Measurements from ENCODE around the gene MAB21L4. TPM values are rescaled to one million over a fixed set of nuclear protein-coding genes. Genes with fewer than 3 reads are reported as not detected.

Gene MAB21L4
- total RNA-seq, 1 experiment from 2014 or later = 69.9 TPM

DNA sequence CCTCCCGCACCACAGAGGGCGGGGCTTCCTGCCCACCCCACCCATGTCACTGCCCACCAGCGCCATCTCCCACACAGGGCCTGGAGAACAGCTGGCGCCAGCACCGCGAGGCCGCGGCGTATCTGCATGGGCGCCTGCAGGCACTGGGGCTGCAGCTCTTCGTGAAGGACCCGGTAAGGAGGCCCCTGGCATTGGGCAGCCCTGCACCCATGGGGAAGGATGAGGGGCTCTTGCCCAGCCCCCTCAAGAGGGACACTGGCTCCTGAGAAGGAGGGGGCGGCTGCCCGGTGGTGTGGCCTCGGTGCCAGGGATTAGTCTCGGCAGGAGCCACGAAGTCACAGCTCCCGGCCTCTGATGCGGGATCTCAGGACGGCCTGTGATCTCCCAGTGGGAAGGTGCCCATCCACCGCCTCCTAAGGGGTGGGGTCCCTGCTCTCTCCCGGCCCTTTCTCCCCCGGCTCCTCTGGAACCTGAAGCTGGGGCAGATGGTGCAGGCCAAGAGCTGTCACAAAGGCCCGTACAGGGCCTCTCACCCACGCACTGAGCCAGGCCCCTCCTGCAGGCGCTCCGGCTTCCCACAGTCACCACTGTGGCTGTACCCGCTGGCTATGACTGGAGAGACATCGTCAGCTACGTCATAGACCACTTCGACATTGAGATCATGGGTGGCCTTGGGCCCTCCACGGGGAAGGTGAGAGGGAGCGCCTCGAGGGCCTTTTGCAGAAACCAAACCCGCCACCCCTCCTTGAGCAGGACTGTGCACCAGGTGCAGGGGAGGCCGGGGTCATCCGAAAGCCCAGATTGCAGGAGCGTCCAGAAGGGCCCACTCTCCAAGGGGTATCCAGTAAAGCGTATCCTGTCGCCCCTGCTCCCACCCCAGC, 18.3 kb downstream of the MAB21L4 start:
- Mint-ChIP-seq H3K36me3 (ENCODE audit: insufficient read depth, unreplicated experiment) (no peaks in the 10 kb centered on the region), H3K27ac (ENCODE audit: unreplicated experiment) (no peak overlapping the region), H3K4me3 (ENCODE audit: unreplicated experiment) (no peak overlapping the region), H3K4me1 (ENCODE audit: low read depth, unreplicated experiment) (no peaks in the 10 kb centered on the region), H3K9me3 (ENCODE audit: unreplicated experiment) (no peaks in the 10 kb centered on the region), H3K27me3 (ENCODE audit: insufficient read depth, unreplicated experiment) (no peaks in the 10 kb centered on the region)
- DNase-seq = peak in 1 of 2 experiments; percentile 14
- Histone ChIP-seq H3K9me3 (no peaks in the 10 kb centered on the region), H3K36me3 (ENCODE audit: control insufficient read depth, insufficient read depth, low read length) (no peaks in the 10 kb centered on the region), H3K27me3 (replicated peaks; ENCODE audit: control insufficient read depth, insufficient read depth, low read length) (no peaks in the 10 kb centered on the region), H3K4me1 (peaks cover 19% of the 10 kb centered on the region), H3K4me3 (ENCODE audit: low read depth, low read length) (no peak overlapping the region)
- TF ChIP-seq, protein P1, sequence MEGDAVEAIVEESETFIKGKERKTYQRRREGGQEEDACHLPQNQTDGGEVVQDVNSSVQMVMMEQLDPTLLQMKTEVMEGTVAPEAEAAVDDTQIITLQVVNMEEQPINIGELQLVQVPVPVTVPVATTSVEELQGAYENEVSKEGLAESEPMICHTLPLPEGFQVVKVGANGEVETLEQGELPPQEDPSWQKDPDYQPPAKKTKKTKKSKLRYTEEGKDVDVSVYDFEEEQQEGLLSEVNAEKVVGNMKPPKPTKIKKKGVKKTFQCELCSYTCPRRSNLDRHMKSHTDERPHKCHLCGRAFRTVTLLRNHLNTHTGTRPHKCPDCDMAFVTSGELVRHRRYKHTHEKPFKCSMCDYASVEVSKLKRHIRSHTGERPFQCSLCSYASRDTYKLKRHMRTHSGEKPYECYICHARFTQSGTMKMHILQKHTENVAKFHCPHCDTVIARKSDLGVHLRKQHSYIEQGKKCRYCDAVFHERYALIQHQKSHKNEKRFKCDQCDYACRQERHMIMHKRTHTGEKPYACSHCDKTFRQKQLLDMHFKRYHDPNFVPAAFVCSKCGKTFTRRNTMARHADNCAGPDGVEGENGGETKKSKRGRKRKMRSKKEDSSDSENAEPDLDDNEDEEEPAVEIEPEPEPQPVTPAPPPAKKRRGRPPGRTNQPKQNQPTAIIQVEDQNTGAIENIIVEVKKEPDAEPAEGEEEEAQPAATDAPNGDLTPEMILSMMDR (IDR thresholded peaks at IDR 0.05; ENCODE audit: insufficient read depth in 1 of 2, low read depth in 1 of 2, low read length in 1 of 2, severe bottlenecking in 1 of 2, unreplicated experiment in 1 of 2) = no peak
- ChIA-PET POLR2A (no interaction called here), CTCF (interaction anchor here (0.9 kb wide), 1 partner anchor 37 kb away, joined by 3 read pairs; no protein-coding TSS in a partner anchor)
- BruUV-seq (replicated peaks) = no TSS peak
- intact Hi-C loops (cut with micrococcal nuclease; ENCODE audit: unreplicated experiment) = no loop called here

DNA sequence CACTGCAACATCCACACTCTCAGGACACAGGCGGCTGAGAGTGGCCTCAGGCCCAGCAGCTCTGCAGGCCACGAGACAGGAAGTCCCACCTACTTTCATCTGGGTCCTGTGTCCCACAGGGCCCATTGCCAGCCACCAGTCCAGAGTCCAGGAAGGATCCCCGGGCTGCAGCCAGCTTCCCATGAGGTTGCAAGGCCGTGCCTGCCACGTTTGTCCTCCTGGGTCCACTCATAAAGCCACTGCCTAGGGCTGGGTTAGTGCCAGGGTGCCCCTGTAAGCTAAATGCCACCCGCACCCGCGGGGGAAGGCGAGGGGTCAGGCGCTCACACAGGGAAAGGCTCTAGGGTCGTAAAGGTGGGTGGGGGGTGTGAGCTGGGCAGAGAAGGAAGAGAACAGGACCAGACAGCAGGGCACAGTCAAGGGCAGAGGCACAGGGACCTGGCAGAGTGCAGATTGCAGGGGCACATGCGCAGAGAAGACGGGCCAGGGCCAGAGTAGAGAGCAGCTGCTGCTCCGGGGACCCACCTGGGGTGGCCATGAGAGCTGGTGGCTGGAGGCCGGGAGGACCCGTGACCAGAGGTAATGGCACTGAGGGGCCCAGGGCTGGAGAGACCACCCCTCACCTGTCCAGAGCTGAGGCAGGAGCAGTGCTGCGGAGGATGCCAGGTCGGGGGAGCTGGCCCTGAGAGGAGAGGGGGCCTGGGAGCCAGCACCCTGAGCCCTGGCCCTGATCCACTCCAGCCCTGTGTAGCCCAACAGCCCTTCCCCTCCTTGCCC, 19.3 kb downstream of the MAB21L4 start:
- TF ChIP-seq, protein P1 (IDR thresholded peaks at IDR 0.05; ENCODE audit: insufficient read depth in 1 of 2, low read depth in 1 of 2, low read length in 1 of 2, severe bottlenecking in 1 of 2, unreplicated experiment in 1 of 2) = no peak
- Histone ChIP-seq H3K36me3 (ENCODE audit: control insufficient read depth, insufficient read depth, low read length) (no peaks in the 10 kb centered on the region), H3K9me3 (no peaks in the 10 kb centered on the region), H3K4me1 (peaks cover 19% of the 10 kb centered on the region), H3K27me3 (replicated peaks; ENCODE audit: control insufficient read depth, insufficient read depth, low read length) (no peaks in the 10 kb centered on the region), H3K4me3 (ENCODE audit: low read depth, low read length) (no peak overlapping the region)
- ChIA-PET CTCF (interaction anchor here (0.9 kb wide), 1 partner anchor 38 kb away, joined by 3 read pairs; no protein-coding TSS in a partner anchor), POLR2A (no interaction called here)
- Mint-ChIP-seq H3K27me3 (ENCODE audit: insufficient read depth, unreplicated experiment) (no peaks in the 10 kb centered on the region), H3K4me1 (ENCODE audit: low read depth, unreplicated experiment) (no peaks in the 10 kb centered on the region), H3K9me3 (ENCODE audit: unreplicated experiment) (no peaks in the 10 kb centered on the region), H3K36me3 (ENCODE audit: insufficient read depth, unreplicated experiment) (no peaks in the 10 kb centered on the region), H3K4me3 (ENCODE audit: unreplicated experiment) (no peak overlapping the region), H3K27ac (ENCODE audit: unreplicated experiment) (no peak overlapping the region)
- BruUV-seq (replicated peaks) = no TSS peak
- DNase-seq = peak in 1 of 2 experiments; percentile 8
- intact Hi-C loops (cut with micrococcal nuclease; ENCODE audit: unreplicated experiment) = no loop called here

DNA sequence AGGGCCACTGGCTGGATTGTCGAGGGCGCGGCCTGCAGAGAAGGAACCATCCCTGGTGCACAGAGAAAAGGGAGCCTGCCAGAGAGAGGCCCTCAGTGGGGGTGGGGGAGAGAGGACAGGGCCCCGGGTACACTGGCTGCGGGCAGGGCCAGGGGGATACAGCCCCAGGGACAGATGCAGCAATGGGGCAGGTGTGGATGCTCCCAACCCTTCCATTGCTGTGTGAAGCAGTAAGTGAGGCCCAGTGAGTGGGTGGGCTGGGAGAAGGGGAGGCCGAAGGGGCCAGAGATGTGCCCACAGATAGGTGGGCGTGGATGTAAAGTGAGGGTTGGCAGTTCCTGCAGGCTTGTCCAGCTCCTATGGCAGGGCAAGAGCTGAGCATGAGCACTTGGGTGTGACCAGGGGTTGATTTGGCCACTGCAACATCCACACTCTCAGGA, 19.9 kb downstream of the MAB21L4 start:
- no peaks in the 10 kb centered on the region for H3K36me3 Mint-ChIP-seq (ENCODE audit: insufficient read depth, unreplicated experiment)

More for the DNA sequence above, 19.9 kb downstream of the MAB21L4 start:
- intact Hi-C loops (cut with micrococcal nuclease; ENCODE audit: unreplicated experiment) = no loop called here
- no peaks in the 10 kb centered on the region for H3K4me1 Mint-ChIP-seq (ENCODE audit: low read depth, unreplicated experiment)
- no peaks in the 10 kb centered on the region for H3K27me3 ChIP-seq (replicated peaks; ENCODE audit: control insufficient read depth, insufficient read depth, low read length)
- no peak overlapping the region for H3K4me3 ChIP-seq (ENCODE audit: low read depth, low read length)
- no peak overlapping the region for H3K27ac Mint-ChIP-seq (ENCODE audit: unreplicated experiment)
- H3K27me3 Mint-ChIP-seq (ENCODE audit: insufficient read depth, unreplicated experiment) = no peaks in the 10 kb centered on the region
- peaks cover 19% of the 10 kb centered on the region for H3K4me1 ChIP-seq
- H3K4me3 Mint-ChIP-seq (ENCODE audit: unreplicated experiment) = no peak overlapping the region
- no peaks in the 10 kb centered on the region for H3K9me3 Mint-ChIP-seq (ENCODE audit: unreplicated experiment)
- ChIA-PET CTCF (no interaction called here), POLR2A (no interaction called here)
- no peaks in the 10 kb centered on the region for H3K9me3 ChIP-seq
- peak in 1 of 2 experiments; percentile 20 for DNase-seq
- TF ChIP-seq, protein P1 (IDR thresholded peaks at IDR 0.05; ENCODE audit: insufficient read depth in 1 of 2, low read depth in 1 of 2, low read length in 1 of 2, severe bottlenecking in 1 of 2, unreplicated experiment in 1 of 2) = no peak
- BruUV-seq (replicated peaks) = no TSS peak
- H3K36me3 ChIP-seq (ENCODE audit: control insufficient read depth, insufficient read depth, low read length) = no peaks in the 10 kb centered on the region

All from Caco-2 (cell line).